CD14-positive monocyte (primary cell): ENCODE measurements around the gene SHROOM3. TPM values are rescaled to one million over a fixed set of nuclear protein-coding genes. Genes with fewer than 3 reads are reported as not detected.

Experiments
- DNase-seq, 3 donors: peaks; one replicate each; pipeline ENCODE4 v3.0.0-alpha.2; 2011 to 2022
- H2AFZ ChIP-seq: 2 replicates; pipeline ENCODE4 v1.6.0; 2012; ENCODE audit warnings: mild to moderate bottlenecking, low read depth, low read length, inconsistent platforms; ENCODE audit not compliant: insufficient read depth, poor library complexity, severe bottlenecking
- H3K27ac ChIP-seq, 2 donors: 1 replicate in 1 of 2; 2 replicates in 1 of 2; pipeline ENCODE4 v1.5.1; 2012 to 2013; ENCODE audit warnings: low read length in 2 of 2, control low read depth in 1 of 2, inconsistent platforms in 1 of 2, low read depth in 1 of 2, mild to moderate bottlenecking in 1 of 2
- H3K27me3 ChIP-seq, 2 donors: one replicate each; pipeline versions ENCODE4 v1.6.0 to v1.6.1; 2011 to 2013; ENCODE audit warnings: low read length in 2 of 2; ENCODE audit not compliant: control insufficient read depth in 2 of 2, insufficient read depth in 2 of 2
- H3K36me3 ChIP-seq, 2 donors: replicated peaks in 1 of 2; 1 replicate in 1 of 2; 2 replicates in 1 of 2; pipeline versions ENCODE4 v1.5.1 to v1.6.1; 2012 to 2013; ENCODE audit warnings: low read length in 2 of 2, control low read depth in 1 of 2, inconsistent platforms in 1 of 2, mild to moderate bottlenecking in 1 of 2; ENCODE audit not compliant: insufficient read depth in 2 of 2, control insufficient read depth in 1 of 2
- H3K4me1 ChIP-seq, 2 donors: 1 replicate in 1 of 2; 2 replicates in 1 of 2; pipeline versions ENCODE4 v1.5.1 to v1.6.1; 2012 to 2013; ENCODE audit warnings: low read length in 2 of 2, control low read depth in 1 of 2, inconsistent platforms in 1 of 2, mild to moderate bottlenecking in 1 of 2, moderate library complexity in 1 of 2; ENCODE audit not compliant: insufficient read depth in 2 of 2, control insufficient read depth in 1 of 2
- H3K4me2 ChIP-seq: replicated peaks from 2 replicates; pipeline ENCODE3; 2012; ENCODE audit warnings: low read length, moderate library complexity, mild to moderate bottlenecking; ENCODE audit not compliant: poor library complexity, severe bottlenecking; ENCODE audit errors: extremely low read depth
- H3K4me3 ChIP-seq, 3 experiments: fragments of 200-600 bp in 1 of 3; sonication (generic) in 1 of 3; replicated peaks in 1 of 3; 1 replicate in 2 of 3; 2 replicates in 1 of 3; pipeline ENCODE4 v1.5.1; 2011 to 2013; ENCODE audit warnings: low read length in 3 of 3, mild to moderate bottlenecking in 3 of 3, control low read depth in 2 of 3, low read depth in 2 of 3, inconsistent platforms in 1 of 3, moderate library complexity in 1 of 3
- H3K79me2 ChIP-seq: 2 replicates; pipeline ENCODE4 v1.6.0; 2012; ENCODE audit warnings: mild to moderate bottlenecking, control low read depth, inconsistent platforms, low read length, moderate library complexity; ENCODE audit not compliant: insufficient read depth
- H3K9ac ChIP-seq: 2 replicates; pipeline ENCODE4 v1.6.0; 2017; ENCODE audit warnings: low read length, mild to moderate bottlenecking; ENCODE audit not compliant: insufficient read depth, poor library complexity, severe bottlenecking
- H3K9me3 ChIP-seq, 2 donors: replicated peaks in 1 of 2; 1 replicate in 1 of 2; 2 replicates in 1 of 2; pipeline versions ENCODE4 v1.5.1 to v1.6.1; 2012 to 2013; ENCODE audit warnings: low read length in 2 of 2, control low read depth in 1 of 2; ENCODE audit not compliant: control insufficient read depth in 1 of 2, insufficient read depth in 1 of 2
- H4K20me1 ChIP-seq: 2 replicates; pipeline ENCODE4 v1.6.0; 2012; ENCODE audit warnings: mild to moderate bottlenecking, low read length, control low read depth, moderate library complexity; ENCODE audit not compliant: insufficient read depth
- H3K27ac Mint-ChIP-seq, 7 donors: one replicate each; pipeline ENCODE4 v1.8.0; 2020; ENCODE audit warnings: mild to moderate bottlenecking in 7 of 7, mixed read lengths in 7 of 7, moderate library complexity in 6 of 7, inconsistent platforms in 2 of 7
- H3K27me3 Mint-ChIP-seq, 3 donors: one replicate each; pipeline ENCODE4 v1.8.0; 2021 to 2022; ENCODE audit warnings: low read depth in 3 of 3, mild to moderate bottlenecking in 3 of 3, mixed read lengths in 3 of 3, moderate library complexity in 3 of 3, inconsistent platforms in 1 of 3
- H3K36me3 Mint-ChIP-seq, 2 donors: one replicate each; pipeline ENCODE4 v1.8.0; 2020; ENCODE audit warnings: mixed read lengths in 2 of 2, inconsistent platforms in 1 of 2, mild to moderate bottlenecking in 1 of 2
- H3K4me1 Mint-ChIP-seq: one replicate; pipeline ENCODE4 v1.8.0; 2020; ENCODE audit warnings: mild to moderate bottlenecking, mixed read lengths
- H3K4me3 Mint-ChIP-seq, 2 donors: one replicate each; pipeline ENCODE4 v1.8.0; 2020; ENCODE audit warnings: mild to moderate bottlenecking in 2 of 2, mixed read lengths in 2 of 2, moderate library complexity in 1 of 2
- H3K9me3 Mint-ChIP-seq, 7 donors: one replicate each; pipeline ENCODE4 v1.8.0; 2020 to 2022; ENCODE audit warnings: mixed read lengths in 7 of 7, mild to moderate bottlenecking in 6 of 7, moderate library complexity in 6 of 7, inconsistent platforms in 2 of 7
- WGBS: methylation state at CpG from one replicate; pipeline ENCODE4 v1.1.5; 2013; ENCODE audit warnings: missing lambda C conversion rate; ENCODE audit not compliant: insufficient coverage; 5-methylcytosine and 5-hydroxymethylcytosine counted together
- intact Hi-C, 2 donors: fragments of 100-400 bp; cut with micrococcal nuclease; formaldehyde crosslinking; loops; one replicate each; pipeline versions ENCODE4 v1.15.0 to v1.15.1; 2023
- polyA plus RNA-seq, 3 donors: library from polyadenylated mRNA; depleted of rRNA in 1 of 3; unstranded in 2 of 3; stranded (reverse) in 1 of 3; fragments of 300-500 nt in 2 of 3; fragments of >200 nt in 1 of 3; fragmentation: Illumina TruSeq in 2 of 3; gene quantifications; 1 replicate in 2 of 3; 2 replicates in 1 of 3; pipeline ENCODE4 v1.2.3, GENCODE V29; 2012 to 2021
- TF ChIP-seq, protein P1 (sequence below): fragments of 200-600 bp; IDR thresholded peaks from one replicate; pipeline ENCODE4 v1.8.0; 2022; ENCODE audit warnings: antibody characterized with exemption, mild to moderate bottlenecking

SHROOM3 gene
- polyA plus RNA-seq, 3 donors: not detected

DNA sequence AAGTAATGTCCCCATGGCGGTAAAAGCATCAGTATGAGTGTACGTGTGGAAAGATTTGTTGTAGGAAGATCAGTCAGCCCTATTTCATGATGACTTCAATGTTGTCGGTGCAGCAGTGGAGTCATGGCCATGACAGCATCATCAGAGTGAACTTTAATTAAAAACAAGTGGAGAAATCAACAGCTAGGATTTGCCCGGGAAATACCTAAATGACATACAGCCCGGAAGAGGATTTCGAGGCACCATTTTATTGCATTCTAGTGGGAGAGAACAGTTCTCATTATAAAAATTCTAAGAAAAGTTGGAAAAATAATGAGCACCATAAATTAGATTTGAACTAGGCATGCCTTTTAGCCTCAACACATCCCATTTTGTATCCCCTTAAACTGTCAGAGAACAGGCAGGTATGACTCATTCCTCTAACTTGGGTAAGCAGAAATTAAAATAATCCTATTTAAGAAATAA, 170.1 kb downstream of the SHROOM3 start:
- H3K4me3 ChIP-seq: no peak overlapping the region
- H3K27me3 ChIP-seq: no peaks in the 10 kb centered on the region
- Mint-ChIP-seq H3K27ac (no peak overlapping the region), H3K4me3 (no peak overlapping the region), H3K9me3 (no peaks in the 10 kb centered on the region), H3K27me3 (peaks cover 0 to 2% (median 2%) of the 10 kb centered on the region in 3 donors), H3K4me1 (no peaks in the 10 kb centered on the region), H3K36me3 (no peaks in the 10 kb centered on the region)
- intact Hi-C loops: no loop called here
- no peak overlapping the region for H3K4me2 ChIP-seq
- H3K36me3 ChIP-seq: no peaks in the 10 kb centered on the region
- no peaks in the 10 kb centered on the region for H4K20me1 ChIP-seq
- DNase-seq: no peak
- H3K79me2 ChIP-seq: no peaks in the 10 kb centered on the region
- no peak overlapping the region for H3K27ac ChIP-seq
- TF ChIP-seq, protein P1, sequence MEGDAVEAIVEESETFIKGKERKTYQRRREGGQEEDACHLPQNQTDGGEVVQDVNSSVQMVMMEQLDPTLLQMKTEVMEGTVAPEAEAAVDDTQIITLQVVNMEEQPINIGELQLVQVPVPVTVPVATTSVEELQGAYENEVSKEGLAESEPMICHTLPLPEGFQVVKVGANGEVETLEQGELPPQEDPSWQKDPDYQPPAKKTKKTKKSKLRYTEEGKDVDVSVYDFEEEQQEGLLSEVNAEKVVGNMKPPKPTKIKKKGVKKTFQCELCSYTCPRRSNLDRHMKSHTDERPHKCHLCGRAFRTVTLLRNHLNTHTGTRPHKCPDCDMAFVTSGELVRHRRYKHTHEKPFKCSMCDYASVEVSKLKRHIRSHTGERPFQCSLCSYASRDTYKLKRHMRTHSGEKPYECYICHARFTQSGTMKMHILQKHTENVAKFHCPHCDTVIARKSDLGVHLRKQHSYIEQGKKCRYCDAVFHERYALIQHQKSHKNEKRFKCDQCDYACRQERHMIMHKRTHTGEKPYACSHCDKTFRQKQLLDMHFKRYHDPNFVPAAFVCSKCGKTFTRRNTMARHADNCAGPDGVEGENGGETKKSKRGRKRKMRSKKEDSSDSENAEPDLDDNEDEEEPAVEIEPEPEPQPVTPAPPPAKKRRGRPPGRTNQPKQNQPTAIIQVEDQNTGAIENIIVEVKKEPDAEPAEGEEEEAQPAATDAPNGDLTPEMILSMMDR: no peak
- no peaks in the 10 kb centered on the region for H3K9me3 ChIP-seq
- no CpG with 5 or more reads among the region's 6 CpGs for WGBS
- H3K9ac ChIP-seq: no peak overlapping the region
- H3K4me1 ChIP-seq: no peaks in the 10 kb centered on the region
- no peak overlapping the region for H2AFZ ChIP-seq

DNA sequence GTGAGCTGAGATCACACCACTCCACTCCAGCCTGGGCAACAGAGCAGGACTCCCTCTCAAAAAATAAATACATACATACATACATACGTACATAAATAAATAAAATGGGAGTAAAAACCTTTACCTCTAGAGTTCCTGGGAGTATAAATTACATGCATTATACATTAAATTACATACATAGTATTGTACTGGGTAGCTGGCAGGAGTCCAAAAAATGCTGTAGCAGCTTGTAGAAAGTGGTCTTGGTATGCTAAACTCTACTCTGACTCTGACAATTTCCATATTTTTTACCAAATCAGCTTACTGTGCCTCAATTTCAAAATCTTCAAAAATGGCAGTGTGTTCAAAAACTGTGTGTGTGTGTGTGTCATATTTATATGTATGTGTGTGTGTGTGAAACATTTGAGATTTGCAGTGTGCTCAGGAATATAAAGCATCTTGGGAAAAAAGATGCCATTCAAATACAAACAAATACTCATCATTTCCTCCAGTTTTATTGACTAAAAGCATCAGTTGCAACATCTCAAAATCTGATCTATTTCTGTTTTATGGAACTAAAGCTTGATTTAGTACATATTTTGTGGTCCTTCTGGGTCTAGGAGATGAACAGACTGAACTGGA, 171.7 kb downstream of the SHROOM3 start:
- Histone ChIP-seq H3K27me3 (no peaks in the 10 kb centered on the region), H3K36me3 (no peaks in the 10 kb centered on the region), H3K9ac (no peak overlapping the region), H3K4me3 (no peak overlapping the region), H2AFZ (no peak overlapping the region), H3K4me2 (no peak overlapping the region), H3K9me3 (no peaks in the 10 kb centered on the region), H3K79me2 (no peaks in the 10 kb centered on the region), H3K4me1 (no peaks in the 10 kb centered on the region), H3K27ac (no peak overlapping the region), H4K20me1 (no peaks in the 10 kb centered on the region)
- no CpG with 5 or more reads among the region's 1 CpG for WGBS
- no peak for DNase-seq
- no peak overlapping the region for H3K27ac Mint-ChIP-seq
- no peaks in the 10 kb centered on the region for H3K4me1 Mint-ChIP-seq
- no peak overlapping the region for H3K4me3 Mint-ChIP-seq
- H3K27me3 Mint-ChIP-seq: peaks cover 0 to 2% (median 2%) of the 10 kb centered on the region in 3 donors
- no peaks in the 10 kb centered on the region for H3K9me3 Mint-ChIP-seq
- H3K36me3 Mint-ChIP-seq: no peaks in the 10 kb centered on the region
- TF ChIP-seq, protein P1: no peak
- intact Hi-C loops: no loop called here
